ENCODE results near the gene EQTN. TPM values are rescaled to one million over a fixed set of nuclear protein-coding genes. Genes with fewer than 3 reads are reported as not detected.

The EQTN gene
- total and polyA plus RNA-seq, 2 of the 4 experiments (the other 2 are of a cell fraction): not detected

GRCh38 chr9:27292659-27293405 is 4.1 kb downstream of the EQTN start:
- ATAC-seq (ENCODE audit: low read depth): no peak
- POLR2A ChIA-PET (ENCODE audit: unreplicated experiment): no interaction called here
- in situ Hi-C loops (cut with MboI; ENCODE audit: low sequenced_read_pairs) (no loop called here), intact Hi-C loops (cut with micrococcal nuclease) (no loop called here), dilution Hi-C loops (cut with HindIII; ENCODE audit: low sequenced_read_pairs, unreplicated experiment) (no loop called here)
- Histone ChIP-seq H3K27me3 (ENCODE audit: control insufficient read depth, insufficient read depth, low read length) (peaks cover 9% of the 10 kb centered on the region), H3K79me1 (ENCODE audit: low read depth in 1 of 2, low read length in 2 of 2) (no peaks in the 10 kb centered on the region), H3K9me3 (ENCODE audit: control insufficient read depth, insufficient read depth, low read length) (no peaks in the 10 kb centered on the region), H2AFZ (replicated peaks; ENCODE audit: low read length, poor library complexity) (no peak overlapping the region), H3K36me3 (ENCODE audit: control insufficient read depth, insufficient read depth, low read length) (no peaks in the 10 kb centered on the region), H4K91ac (ENCODE audit: insufficient read depth, low read depth, low read length) (no peak overlapping the region), H4K20me1 (ENCODE audit: insufficient read depth, low read length) (no peaks in the 10 kb centered on the region), H3K4ac (ENCODE audit: low read depth, low read length) (no peak overlapping the region), H2BK5ac (ENCODE audit: low read depth, low read length, poor library complexity, severe bottlenecking) (no peak overlapping the region), H2BK20ac (ENCODE audit: low read depth, low read length) (no peak overlapping the region), H2AK9ac (replicated peaks; ENCODE audit: low read depth, low read length, poor library complexity) (no peak overlapping the region), H2BK15ac (ENCODE audit: low read depth, low read length) (no peak overlapping the region), H2BK120ac (ENCODE audit: low read depth, low read length) (no peak overlapping the region), H3K9ac (ENCODE audit: low read depth, low read length) (no peak overlapping the region), H3K4me2 (ENCODE audit: low read depth, low read length) (no peak overlapping the region), H3K56ac (ENCODE audit: extremely low read depth, insufficient read depth, low read length) (no peak overlapping the region), H3K14ac (replicated peaks; ENCODE audit: low read depth, low read length) (no peak overlapping the region), H3K4me1 (ENCODE audit: control insufficient read depth, insufficient read depth, low read length) (no peaks in the 10 kb centered on the region), H3K9me1 (ENCODE audit: insufficient read depth, low read length) (no peaks in the 10 kb centered on the region), H3K18ac (ENCODE audit: low read depth, low read length) (no peak overlapping the region), H3K23ac (ENCODE audit: low read depth, low read length) (no peak overlapping the region), H3K4me3 (ENCODE audit: insufficient read depth, low read depth, low read length) (no peak overlapping the region), H4K5ac (ENCODE audit: low read depth, low read length) (no peak overlapping the region), H3K27ac (ENCODE audit: insufficient read depth, low read length) (no peak overlapping the region), H4K8ac (ENCODE audit: low read depth in 2 of 2, low read length in 2 of 2) (no peak overlapping the region), H2AK5ac (ENCODE audit: low read depth, low read length) (no peak overlapping the region)
- peak; percentile 7 for DNase-seq
- WGBS, 2 experiments (ENCODE audit: extremely low coverage in 2 of 2, insufficient read length in 1 of 2): 67% methylated on average over 3 of the region's 7 CpGs; no CpG with 5 or more reads in 1 of the 2 experiments
- no TSS peak for BruUV-seq (replicated peaks)
- CTCF ChIA-PET: interaction anchor here (1.2 kb wide), 1 partner anchor 24 kb away, joined by 4 read pairs; no protein-coding TSS in a partner anchor
- TF ChIP-seq BHLHE40 (IDR thresholded peaks at IDR 0.05; ENCODE audit: low read depth, low read length) (no peak), NFE2L2 (IDR thresholded peaks at IDR 0.05; ENCODE audit: low read depth, low read length) (no peak), SMC3 (IDR thresholded peaks at IDR 0.05; ENCODE audit: low read depth, low read length) (no peak), FOS (IDR thresholded peaks at IDR 0.05; ENCODE audit: low read depth, low read length) (no peak)

Data from IMR-90 (cell line).